NCI-H1048 (cell line): Measurements from ENCODE around the gene POLD3.
A peak's percentile ranks its signal among the peaks of the same experiment; 100 is the strongest.

ENCODE experiments used
- DNase-seq: peaks from one replicate; lab custom pipeline; 2025; lab: John Stamatoyannopoulos, UW

POLD3 gene

GRCh38 chr11:74592441-74593362, at the start of gene POLD3:
POLD3 (plus strand) TSS chr11:74592582; CDS start chr11:74592659, 77 bp downstream.
- peak; percentile 88 for DNase-seq

- DNase-seq, result no peak
Measured at GRCh38 chr11:74543991-74544390, 48.4 kb upstream of the POLD3 start.

GRCh38 chr11:74546752-74547151, 45.6 kb upstream of the POLD3 start:
- DNase-seq, result no peak

- no peak for DNase-seq
Measured at GRCh38 chr11:74550991-74551753, 41.2 kb upstream of the POLD3 start.

- no peak for DNase-seq
Measured at GRCh38 chr11:74551754-74552145, 40.6 kb upstream of the POLD3 start.

- no peak for DNase-seq
Measured at GRCh38 chr11:74557526-74557925, 34.9 kb upstream of the POLD3 start.

GRCh38 chr11:74559110-74559933, 33.1 kb upstream of the POLD3 start:
- DNase-seq, result no peak

- no peak for DNase-seq
Measured at GRCh38 chr11:74559934-74560309, 32.5 kb upstream of the POLD3 start.

- no peak for DNase-seq
Measured at GRCh38 chr11:74566146-74566960, 26.0 kb upstream of the POLD3 start.

GRCh38 chr11:74568028-74568427, 24.4 kb upstream of the POLD3 start:
- DNase-seq, result no peak

- peak; percentile 7 for DNase-seq
Measured at GRCh38 chr11:74570266-74571061, 21.9 kb upstream of the POLD3 start.

GRCh38 chr11:74571062-74571399, 21.4 kb upstream of the POLD3 start:
- no peak for DNase-seq

- no peak for DNase-seq
Measured at GRCh38 chr11:74572349-74572748, 20.0 kb upstream of the POLD3 start.

GRCh38 chr11:74574563-74574962, 17.8 kb upstream of the POLD3 start:
- no peak for DNase-seq

GRCh38 chr11:74575999-74576398, 16.4 kb upstream of the POLD3 start:
- DNase-seq, result no peak

- DNase-seq, result no peak
Measured at GRCh38 chr11:74577181-74577580, 15.2 kb upstream of the POLD3 start.

- DNase-seq, result no peak
Measured at GRCh38 chr11:74577624-74578396, 14.6 kb upstream of the POLD3 start.

- no peak for DNase-seq
Measured at GRCh38 chr11:74579577-74580270, 12.7 kb upstream of the POLD3 start.

GRCh38 chr11:74581954-74582547, 10.3 kb upstream of the POLD3 start:
- DNase-seq, result no peak
